ENCODE data around the gene PITPNM3. TPM values are rescaled to one million over a fixed set of nuclear protein-coding genes. Genes with fewer than 3 reads are reported as not detected.

The PITPNM3 gene
- total RNA-seq, 2 donors from 2014 or later: 11.3 to 18.2 TPM

- intact Hi-C loops (cut with DNase I): loop anchor here (10.0 kb wide), 1 partner anchor 87 kb away; no protein-coding TSS in a partner anchor
These were observed 5.1 kb upstream of the PITPNM3 start for GRCh38 chr17:6561446-6561845.

GRCh38 chr17:6560496-6560895 is 4.1 kb upstream of the PITPNM3 start:
- peaks cover 4% of the 10 kb centered on the region for H3K27me3 ChIP-seq
- no peaks in the 10 kb centered on the region for H3K9me3 ChIP-seq
- H3K4me1 ChIP-seq: peaks cover under 1% of the 10 kb centered on the region
- DNase-seq: no peak
- H3K4me3 ChIP-seq: no peak overlapping the region
- TF ChIP-seq CTCF (IDR thresholded peaks at IDR 0.05): no peak
- H3K27ac ChIP-seq: no peak overlapping the region
- no peaks in the 10 kb centered on the region for H3K36me3 ChIP-seq
- H3K9ac ChIP-seq (ENCODE audit: low read depth in 2 of 2, low read length in 2 of 2): no peak overlapping the region
- intact Hi-C loops (cut with DNase I): loop anchor here (10.0 kb wide), 1 partner anchor 86 kb away; no protein-coding TSS in a partner anchor

More at GRCh38 chr17:6561446-6561845, 5.1 kb upstream of the PITPNM3 start:
- Histone ChIP-seq H3K36me3 (no peaks in the 10 kb centered on the region), H3K9ac (ENCODE audit: low read depth in 2 of 2, low read length in 2 of 2) (no peak overlapping the region), H3K4me1 (no peaks in the 10 kb centered on the region), H3K4me3 (no peak overlapping the region), H3K27ac (no peak overlapping the region), H3K27me3 (no peaks in the 10 kb centered on the region), H3K9me3 (no peaks in the 10 kb centered on the region)
- no peak for TF ChIP-seq CTCF (IDR thresholded peaks at IDR 0.05)
- DNase-seq: no peak

GRCh38 chr17:6559753-6560215 is 3.4 kb upstream of the PITPNM3 start:
- intact Hi-C loops (cut with DNase I): loop anchor here (10.0 kb wide), 1 partner anchor 85 kb away; no protein-coding TSS in a partner anchor
- DNase-seq: no peak
- no peak for TF ChIP-seq CTCF (IDR thresholded peaks at IDR 0.05)
- Histone ChIP-seq H3K4me1 (peaks cover 8% of the 10 kb centered on the region), H3K9me3 (no peaks in the 10 kb centered on the region), H3K27ac (no peak overlapping the region), H3K36me3 (no peaks in the 10 kb centered on the region), H3K27me3 (peaks cover 4% of the 10 kb centered on the region), H3K9ac (ENCODE audit: low read depth in 2 of 2, low read length in 2 of 2) (no peak overlapping the region), H3K4me3 (no peak overlapping the region)

- Histone ChIP-seq H3K36me3 (no peaks in the 10 kb centered on the region), H3K9me3 (no peaks in the 10 kb centered on the region), H3K9ac (ENCODE audit: low read depth in 2 of 2, low read length in 2 of 2) (no peak overlapping the region), H3K27me3 (peaks cover 4% of the 10 kb centered on the region), H3K4me3 (no peak overlapping the region), H3K4me1 (peaks cover 9% of the 10 kb centered on the region), H3K27ac (no peak overlapping the region)
- intact Hi-C loops (cut with DNase I): no loop called here
- no peak for TF ChIP-seq CTCF (IDR thresholded peaks at IDR 0.05)
- no peak for DNase-seq
These were observed 2.8 kb upstream of the PITPNM3 start for GRCh38 chr17:6558932-6559752.

GRCh38 chr17:6558276-6558675 is 1.9 kb upstream of the PITPNM3 start:
- no peaks in the 10 kb centered on the region for H3K36me3 ChIP-seq
- intact Hi-C loops (cut with DNase I): no loop called here
- H3K9me3 ChIP-seq: no peaks in the 10 kb centered on the region
- H3K9ac ChIP-seq (ENCODE audit: low read depth in 2 of 2, low read length in 2 of 2): no peak overlapping the region
- no peak for TF ChIP-seq CTCF (IDR thresholded peaks at IDR 0.05)
- no peak overlapping the region for H3K4me3 ChIP-seq
- H3K27me3 ChIP-seq: peaks cover 4% of the 10 kb centered on the region
- DNase-seq: no peak
- no peak overlapping the region for H3K27ac ChIP-seq
- peaks cover 9% of the 10 kb centered on the region for H3K4me1 ChIP-seq

Measured in colonic mucosa (tissue), 4 donors.